ENCODE results near the gene ERCC2.
"Not testable (repeated sequence)": the region's sequence is repeated elsewhere in the genome, so short reads cannot be mapped to it uniquely, and the experiment has no call there.

ERCC2 gene

DNA sequence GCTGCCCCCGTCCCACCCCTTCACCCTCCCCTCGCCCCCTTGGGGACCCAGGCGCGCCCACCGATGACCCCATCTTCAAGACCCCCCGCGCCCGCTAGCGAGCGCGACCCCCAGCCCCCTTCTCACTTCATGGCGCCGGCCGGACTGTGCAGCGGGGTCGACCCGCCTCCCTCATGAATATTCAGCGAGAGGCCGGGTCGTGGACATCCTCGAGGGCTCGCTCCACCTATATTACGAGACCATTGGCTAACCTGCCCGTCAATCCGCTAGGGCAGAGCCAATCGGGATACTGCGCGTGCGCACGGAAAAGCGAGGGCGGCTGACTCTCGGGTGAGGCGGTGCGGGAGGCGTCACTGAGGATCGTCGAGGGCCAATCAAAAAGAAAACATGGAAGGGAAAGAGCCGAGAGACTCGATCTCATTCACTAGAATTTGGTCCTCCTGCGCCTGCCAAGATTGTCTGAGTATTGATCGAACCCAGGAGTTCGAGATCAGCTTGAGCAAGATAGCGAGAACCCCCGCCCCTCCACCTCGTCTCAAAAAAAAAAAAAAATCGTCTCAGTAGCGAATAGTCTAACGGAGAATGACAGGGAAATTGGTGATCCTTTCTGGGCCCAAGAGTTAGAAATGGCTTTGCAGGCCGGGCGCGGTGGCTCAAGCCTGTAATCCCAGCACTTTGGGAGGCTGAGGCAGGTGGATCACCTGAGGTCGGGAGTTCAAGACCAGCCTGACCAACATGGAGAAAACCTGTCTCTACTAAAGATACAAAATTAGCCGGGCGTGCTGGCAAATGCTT lies at the start of gene ERCC2:
Gene ERCC2 (minus strand): TSS at position 164 of the 795 bp plus-strand sequence. CDS start 33 bp downstream, at position 131.
- Histone ChIP-seq H3K9ac (ENCODE audit: low read length) (peak within 1 kb of the TSS; percentile 90), H3K36me3 (ENCODE audit: control insufficient read depth, insufficient read depth, low read length, severe bottlenecking) (no peaks in the 10 kb centered on the region), H3K9me3 (ENCODE audit: control insufficient read depth, low read length) (no peaks in the 10 kb centered on the region), H3K4me3 (ENCODE audit: low read length) (peak within 1 kb of the TSS; percentile 96), H3K27me3 (replicated peaks; ENCODE audit: control insufficient read depth, insufficient read depth, low read length) (no peaks in the 10 kb centered on the region), H3K4me1 (ENCODE audit: control insufficient read depth, insufficient read depth, low read length) (peaks cover 4% of the 10 kb centered on the region)
- peak; percentile 100 for DNase-seq (ENCODE audit: low read depth)

DNA sequence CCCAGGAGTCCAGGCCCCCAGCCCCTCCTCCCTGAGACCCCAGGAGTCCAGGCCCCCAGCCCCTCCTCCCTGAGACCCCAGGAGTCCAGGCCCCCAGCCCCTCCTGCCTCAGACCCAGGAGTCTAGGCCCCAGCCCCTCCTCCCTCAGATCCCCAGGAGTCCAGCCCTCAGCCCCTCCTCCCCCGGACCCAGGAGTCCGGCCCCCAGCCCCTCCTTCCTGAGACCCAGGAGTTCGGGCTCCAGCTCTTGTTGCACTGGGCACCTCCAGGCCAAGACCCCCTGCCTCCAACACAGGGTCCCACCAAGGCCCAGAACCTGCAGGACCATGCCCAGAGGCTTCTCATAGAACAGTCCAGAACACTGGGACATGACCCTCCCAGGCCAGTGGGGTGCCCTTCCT lies 49.5 kb upstream of the ERCC2 start:
- Histone ChIP-seq H3K9ac (ENCODE audit: low read length) (no peak overlapping the region), H3K27me3 (replicated peaks; ENCODE audit: control insufficient read depth, insufficient read depth, low read length) (no peaks in the 10 kb centered on the region), H3K36me3 (ENCODE audit: control insufficient read depth, insufficient read depth, low read length, severe bottlenecking) (peaks cover 37% of the 10 kb centered on the region), H3K4me1 (ENCODE audit: control insufficient read depth, insufficient read depth, low read length) (peaks cover 24% of the 10 kb centered on the region), H3K4me3 (ENCODE audit: low read length) (no peak overlapping the region), H3K9me3 (ENCODE audit: control insufficient read depth, low read length) (no peaks in the 10 kb centered on the region)
- DNase-seq (ENCODE audit: low read depth), result no peak

DNA sequence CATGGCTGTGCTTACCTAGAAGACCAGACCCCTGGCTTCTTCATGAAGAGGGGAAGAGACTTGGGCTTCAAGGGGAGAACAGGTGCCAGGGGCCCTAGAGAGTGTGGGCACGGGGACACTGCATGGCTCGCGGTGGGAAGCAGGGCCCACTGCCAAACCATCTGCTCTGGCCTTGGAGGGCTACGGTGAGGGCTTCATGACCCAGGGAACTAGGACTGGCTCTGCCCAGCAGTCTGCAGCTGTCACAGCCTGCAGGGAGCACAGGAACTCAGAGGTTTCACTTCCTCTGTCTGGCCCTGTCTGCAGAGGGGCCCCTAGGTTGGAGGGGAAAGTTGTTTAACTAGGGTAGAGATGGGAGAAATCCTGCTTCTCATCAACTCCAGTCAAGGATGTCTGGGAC lies 49.0 kb upstream of the ERCC2 start:
- H3K9me3 ChIP-seq (ENCODE audit: control insufficient read depth, low read length), result no peaks in the 10 kb centered on the region
- H3K27me3 ChIP-seq (replicated peaks; ENCODE audit: control insufficient read depth, insufficient read depth, low read length), result no peaks in the 10 kb centered on the region
- peaks cover 41% of the 10 kb centered on the region for H3K36me3 ChIP-seq (ENCODE audit: control insufficient read depth, insufficient read depth, low read length, severe bottlenecking)
- H3K4me1 ChIP-seq (ENCODE audit: control insufficient read depth, insufficient read depth, low read length), result peaks cover 19% of the 10 kb centered on the region
- no peak overlapping the region for H3K9ac ChIP-seq (ENCODE audit: low read length)
- no peak overlapping the region for H3K4me3 ChIP-seq (ENCODE audit: low read length)
- no peak for DNase-seq (ENCODE audit: low read depth)

DNA sequence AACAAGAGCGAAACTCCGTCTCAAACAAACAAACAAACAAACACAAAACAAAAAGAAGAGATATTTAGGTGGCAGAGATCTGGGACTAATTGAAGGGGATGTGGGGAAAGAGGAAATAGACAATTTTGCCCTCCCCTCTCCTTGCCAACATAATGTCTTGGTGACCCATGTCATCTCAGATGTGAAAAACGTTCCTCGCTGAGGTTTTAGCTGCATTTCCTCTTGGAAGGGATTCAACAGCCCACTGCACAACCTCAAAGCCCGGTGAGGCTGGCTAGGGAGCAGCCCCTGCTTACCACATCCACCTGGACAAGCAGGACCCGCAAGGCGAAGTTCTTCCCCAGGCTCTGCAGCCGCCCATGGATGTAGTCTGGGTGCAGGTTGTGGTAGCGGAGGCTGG lies 48.4 kb upstream of the ERCC2 start:
- Histone ChIP-seq H3K27me3 (replicated peaks; ENCODE audit: control insufficient read depth, insufficient read depth, low read length) (no peaks in the 10 kb centered on the region), H3K36me3 (ENCODE audit: control insufficient read depth, insufficient read depth, low read length, severe bottlenecking) (peaks cover 47% of the 10 kb centered on the region), H3K4me3 (ENCODE audit: low read length) (no peak overlapping the region), H3K9me3 (ENCODE audit: control insufficient read depth, low read length) (no peaks in the 10 kb centered on the region), H3K4me1 (ENCODE audit: control insufficient read depth, insufficient read depth, low read length) (peaks cover 14% of the 10 kb centered on the region), H3K9ac (ENCODE audit: low read length) (no peak overlapping the region)
- DNase-seq (ENCODE audit: low read depth), result no peak

DNA sequence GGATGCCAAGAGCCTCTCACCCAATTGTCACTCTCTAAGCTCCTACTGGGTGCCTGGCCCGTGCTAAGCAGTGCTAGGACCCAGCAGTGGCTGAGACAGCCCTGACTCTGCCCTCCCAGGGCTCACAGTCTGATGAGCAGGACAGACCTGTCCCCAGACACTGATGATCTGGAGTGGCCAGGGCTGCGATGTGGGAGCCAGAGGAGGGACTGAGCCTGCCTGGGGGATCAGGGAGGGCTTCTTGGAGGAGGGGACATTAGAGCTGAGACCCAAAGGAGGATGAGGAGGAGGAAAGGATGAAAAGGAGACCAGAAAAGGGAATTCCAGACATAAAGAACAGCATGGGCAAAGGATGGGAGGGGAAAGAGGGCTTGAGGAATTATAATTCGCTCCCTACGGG lies 46.8 kb upstream of the ERCC2 start:
- Histone ChIP-seq H3K4me3 (ENCODE audit: low read length) (no peak overlapping the region), H3K4me1 (ENCODE audit: control insufficient read depth, insufficient read depth, low read length) (peaks cover 3% of the 10 kb centered on the region), H3K9me3 (ENCODE audit: control insufficient read depth, low read length) (no peaks in the 10 kb centered on the region), H3K36me3 (ENCODE audit: control insufficient read depth, insufficient read depth, low read length, severe bottlenecking) (peaks cover 62% of the 10 kb centered on the region), H3K9ac (ENCODE audit: low read length) (peak overlapping the region; percentile 37), H3K27me3 (replicated peaks; ENCODE audit: control insufficient read depth, insufficient read depth, low read length) (no peaks in the 10 kb centered on the region)
- DNase-seq (ENCODE audit: low read depth), result no peak

DNA sequence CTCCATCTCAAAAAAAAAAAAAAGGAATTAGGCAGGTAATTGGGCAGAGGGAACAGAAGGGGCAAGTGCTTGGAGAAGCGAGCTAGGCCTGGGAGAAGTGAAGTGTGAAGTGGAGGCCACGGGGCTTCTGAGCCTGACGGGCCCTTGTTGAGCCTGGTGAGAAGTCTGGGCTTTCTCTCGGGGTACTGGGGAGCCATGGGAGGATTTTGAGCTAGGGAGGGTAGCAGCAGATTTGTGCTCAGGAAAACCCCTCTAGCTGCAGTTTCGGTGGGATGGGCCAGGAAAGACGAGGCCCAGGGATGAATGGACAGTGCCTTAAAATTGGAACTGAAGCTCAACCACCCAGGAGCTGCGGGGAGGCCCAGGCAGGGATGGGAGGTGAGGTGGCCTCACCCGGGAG lies 44.1 kb upstream of the ERCC2 start:
- H3K9me3 ChIP-seq (ENCODE audit: control insufficient read depth, low read length), result no peaks in the 10 kb centered on the region
- no peak overlapping the region for H3K9ac ChIP-seq (ENCODE audit: low read length)
- DNase-seq (ENCODE audit: low read depth), result no peak
- no peaks in the 10 kb centered on the region for H3K4me1 ChIP-seq (ENCODE audit: control insufficient read depth, insufficient read depth, low read length)
- H3K4me3 ChIP-seq (ENCODE audit: low read length), result no peak overlapping the region
- H3K36me3 ChIP-seq (ENCODE audit: control insufficient read depth, insufficient read depth, low read length, severe bottlenecking), result peaks cover 55% of the 10 kb centered on the region
- no peaks in the 10 kb centered on the region for H3K27me3 ChIP-seq (replicated peaks; ENCODE audit: control insufficient read depth, insufficient read depth, low read length)

DNA sequence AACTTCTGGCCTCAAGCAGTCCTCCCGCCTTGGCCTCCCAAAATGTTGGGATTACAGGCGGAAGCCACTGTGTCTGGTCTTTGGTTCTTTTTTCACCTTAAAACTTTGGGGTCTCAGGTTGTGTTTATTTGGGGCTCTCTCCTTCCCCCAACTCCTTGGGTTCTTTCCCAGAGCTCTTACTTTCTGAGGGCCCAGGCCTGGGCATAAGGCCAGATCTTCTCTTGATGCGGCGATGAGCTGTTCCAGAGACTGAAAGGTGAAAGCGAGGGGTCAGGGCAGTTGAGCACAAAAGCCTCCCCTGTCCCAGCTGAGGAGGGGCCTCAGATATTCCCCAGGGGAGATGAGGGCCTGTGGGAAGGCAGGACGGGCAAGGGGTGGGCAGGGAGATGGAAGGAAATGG lies 43.1 kb upstream of the ERCC2 start:
- Histone ChIP-seq H3K4me1 (ENCODE audit: control insufficient read depth, insufficient read depth, low read length) (no peaks in the 10 kb centered on the region), H3K9ac (ENCODE audit: low read length) (no peak overlapping the region), H3K4me3 (ENCODE audit: low read length) (no peak overlapping the region), H3K9me3 (ENCODE audit: control insufficient read depth, low read length) (no peaks in the 10 kb centered on the region), H3K36me3 (ENCODE audit: control insufficient read depth, insufficient read depth, low read length, severe bottlenecking) (peaks cover 50% of the 10 kb centered on the region), H3K27me3 (replicated peaks; ENCODE audit: control insufficient read depth, insufficient read depth, low read length) (no peaks in the 10 kb centered on the region)
- no peak for DNase-seq (ENCODE audit: low read depth)

DNA sequence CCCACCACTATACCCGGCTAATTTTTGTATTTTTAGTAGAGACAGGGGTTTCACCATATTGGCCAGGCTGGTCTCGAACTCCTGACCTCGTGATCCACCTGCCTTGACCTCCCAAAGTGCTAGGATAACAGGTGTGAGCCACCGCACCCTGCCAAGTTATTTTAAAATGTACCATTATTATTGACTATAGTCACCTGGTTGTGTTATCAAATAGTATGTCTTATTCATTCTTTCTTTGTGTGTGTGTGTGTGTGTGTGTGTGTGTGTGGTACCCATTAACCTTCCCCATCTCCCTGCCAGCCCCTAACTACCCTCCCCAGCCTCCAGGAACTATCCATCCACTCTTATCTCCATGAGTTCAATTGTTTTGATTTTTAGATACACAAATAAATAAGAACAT lies 40.0 kb upstream of the ERCC2 start:
- peaks cover 29% of the 10 kb centered on the region for H3K36me3 ChIP-seq (ENCODE audit: control insufficient read depth, insufficient read depth, low read length, severe bottlenecking)
- H3K9ac ChIP-seq (ENCODE audit: low read length); H3K9me3 ChIP-seq (ENCODE audit: control insufficient read depth, low read length); H3K27me3 ChIP-seq (replicated peaks; ENCODE audit: control insufficient read depth, insufficient read depth, low read length); H3K4me3 ChIP-seq (ENCODE audit: low read length); H3K4me1 ChIP-seq (ENCODE audit: control insufficient read depth, insufficient read depth, low read length); DNase-seq (ENCODE audit: low read depth): not testable (repeated sequence)

DNA sequence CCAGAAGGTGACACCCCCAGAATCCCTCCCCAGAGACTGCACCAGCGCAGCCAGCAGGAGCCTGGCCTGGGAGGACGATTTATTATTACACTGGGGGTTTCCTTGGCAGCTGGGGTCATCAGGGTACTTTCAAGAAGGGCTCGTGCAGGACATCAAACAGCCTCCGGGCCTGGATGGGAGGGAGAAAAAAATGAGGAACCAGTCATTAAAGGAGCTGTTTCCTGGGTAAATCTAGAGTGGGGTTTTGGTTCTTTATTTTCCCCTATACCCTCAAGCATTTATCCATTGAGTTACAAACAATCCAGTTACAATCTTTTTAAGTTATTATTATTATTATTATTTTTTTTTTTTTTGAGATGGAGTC lies 39.2 kb upstream of the ERCC2 start:
- no peaks in the 10 kb centered on the region for H3K9me3 ChIP-seq (ENCODE audit: control insufficient read depth, low read length)
- no peak overlapping the region for H3K9ac ChIP-seq (ENCODE audit: low read length)
- no peak for DNase-seq (ENCODE audit: low read depth)
- peaks cover 26% of the 10 kb centered on the region for H3K36me3 ChIP-seq (ENCODE audit: control insufficient read depth, insufficient read depth, low read length, severe bottlenecking)
- H3K27me3 ChIP-seq (replicated peaks; ENCODE audit: control insufficient read depth, insufficient read depth, low read length), result no peaks in the 10 kb centered on the region
- H3K4me3 ChIP-seq (ENCODE audit: low read length), result no peak overlapping the region
- peaks cover 10% of the 10 kb centered on the region for H3K4me1 ChIP-seq (ENCODE audit: control insufficient read depth, insufficient read depth, low read length)

DNA sequence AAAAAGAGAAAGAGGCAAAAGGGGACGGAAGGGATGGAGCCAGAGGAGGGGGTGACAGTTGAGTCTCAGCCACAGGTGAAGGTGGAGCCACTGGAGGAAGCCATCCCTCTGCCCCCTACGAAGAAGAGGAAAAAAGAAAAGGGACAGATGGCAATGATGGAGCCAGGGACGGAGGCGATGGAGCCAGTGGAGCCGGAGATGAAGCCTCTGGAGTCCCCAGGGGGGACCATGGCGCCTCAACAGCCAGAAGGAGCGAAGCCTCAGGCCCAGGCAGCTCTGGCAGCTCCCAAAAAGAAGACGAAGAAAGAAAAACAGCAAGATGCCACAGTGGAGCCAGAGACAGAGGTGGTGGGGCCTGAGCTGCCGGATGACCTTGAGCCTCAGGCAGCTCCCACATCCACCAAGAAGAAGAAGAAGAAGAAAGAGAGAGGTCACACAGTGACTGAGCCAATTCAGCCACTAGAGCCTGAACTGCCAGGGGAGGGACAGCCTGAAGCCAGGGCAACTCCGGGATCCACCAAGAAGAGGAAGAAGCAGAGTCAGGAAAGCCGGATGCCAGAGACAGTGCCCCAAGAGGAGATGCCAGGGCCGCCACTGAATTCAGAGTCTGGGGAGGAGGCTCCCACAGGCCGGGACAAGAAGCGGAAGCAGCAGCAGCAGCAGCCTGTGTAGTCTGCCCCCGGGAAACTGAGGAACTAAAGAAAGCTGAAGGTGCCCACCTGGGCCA lies 38.6 kb upstream of the ERCC2 start:
- H3K4me3 ChIP-seq (ENCODE audit: low read length), result no peak overlapping the region
- no peaks in the 10 kb centered on the region for H3K9me3 ChIP-seq (ENCODE audit: control insufficient read depth, low read length)
- H3K36me3 ChIP-seq (ENCODE audit: control insufficient read depth, insufficient read depth, low read length, severe bottlenecking), result peaks cover 21% of the 10 kb centered on the region
- DNase-seq (ENCODE audit: low read depth), result no peak
- H3K9ac ChIP-seq (ENCODE audit: low read length), result no peak overlapping the region
- H3K4me1 ChIP-seq (ENCODE audit: control insufficient read depth, insufficient read depth, low read length), result peaks cover 15% of the 10 kb centered on the region
- H3K27me3 ChIP-seq (replicated peaks; ENCODE audit: control insufficient read depth, insufficient read depth, low read length), result no peaks in the 10 kb centered on the region

DNA sequence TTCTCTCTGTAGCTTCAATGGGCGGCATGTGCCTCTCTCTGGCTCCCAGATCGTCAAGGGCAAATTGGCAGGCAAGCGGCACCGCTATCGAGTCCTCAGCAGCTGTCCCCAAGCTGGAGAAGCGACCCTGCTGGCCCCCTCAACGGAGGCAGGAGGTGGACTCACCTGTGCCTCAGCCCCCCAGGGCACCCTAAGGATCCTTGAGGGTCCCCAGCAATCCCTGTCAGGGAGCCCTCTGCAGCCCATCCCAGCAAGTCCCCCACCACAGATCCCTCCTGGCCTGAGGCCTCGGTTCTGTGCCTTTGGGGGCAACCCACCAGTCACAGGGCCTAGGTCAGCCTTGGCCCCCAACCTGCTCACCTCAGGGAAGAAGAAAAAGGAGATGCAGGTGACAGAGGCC lies 37.7 kb upstream of the ERCC2 start:
- Histone ChIP-seq H3K27me3 (replicated peaks; ENCODE audit: control insufficient read depth, insufficient read depth, low read length) (no peaks in the 10 kb centered on the region), H3K4me3 (ENCODE audit: low read length) (no peak overlapping the region), H3K9ac (ENCODE audit: low read length) (no peak overlapping the region), H3K4me1 (ENCODE audit: control insufficient read depth, insufficient read depth, low read length) (peaks cover 24% of the 10 kb centered on the region), H3K36me3 (ENCODE audit: control insufficient read depth, insufficient read depth, low read length, severe bottlenecking) (peaks cover 12% of the 10 kb centered on the region), H3K9me3 (ENCODE audit: control insufficient read depth, low read length) (no peaks in the 10 kb centered on the region)
- DNase-seq (ENCODE audit: low read depth), result no peak
